HL-60/S4 treated with phorbol 12-myristate 13-acetate at 8.2 ng/mL for 4 days and 3 days (cell line): ENCODE results near the gene SMIM27.
"Not testable (repeated sequence)": the region's sequence is repeated elsewhere in the genome, so short reads cannot be mapped to it uniquely, and the experiment has no call there.

ENCODE experiments used
- in situ Hi-C: fragments of 300-500 bp; cut with MboI; formaldehyde crosslinking; loops from 2 replicates; pipeline ENCODE4 v1.15.0; 2022; ENCODE audit warnings: low sequenced_read_pairs

The SMIM27 gene

DNA sequence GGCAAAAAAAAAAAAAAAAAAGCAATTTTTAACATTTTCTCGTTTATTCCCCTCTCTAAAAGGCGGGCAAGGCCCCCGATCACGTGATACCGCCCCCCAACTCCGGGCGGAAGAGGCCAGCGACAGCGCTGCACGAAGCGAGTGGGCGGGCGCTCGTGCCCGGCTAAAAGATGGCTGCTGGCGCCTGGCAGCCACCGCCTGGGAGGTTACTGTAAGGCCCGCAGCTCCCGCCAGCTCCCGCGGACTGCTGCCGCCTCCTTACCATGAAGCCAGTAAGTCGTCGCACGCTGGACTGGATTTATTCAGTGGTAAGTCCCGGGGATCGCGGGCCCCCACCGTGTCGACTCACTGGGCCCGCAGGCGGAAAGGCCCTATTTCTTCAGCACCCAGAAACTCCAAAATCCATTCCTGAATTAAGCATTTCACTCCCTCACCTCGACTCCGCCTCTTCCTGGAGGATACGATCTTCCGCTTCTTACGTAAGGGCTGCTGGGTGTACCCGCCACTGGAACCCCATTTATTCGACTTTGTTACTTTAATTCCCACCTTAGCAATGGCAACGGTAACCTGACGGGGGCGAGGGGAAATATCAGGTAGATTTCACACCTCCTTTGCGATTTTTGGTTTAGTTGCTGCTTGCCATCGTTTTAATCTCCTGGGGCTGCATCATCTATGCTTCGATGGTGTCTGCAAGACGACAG, at the start of gene SMIM27, which contains the start of gene TOPORS:
Gene SMIM27 (plus strand): TSS at position 156 of the 701 bp plus-strand sequence. CDS start 108 bp downstream, at position 264.
Gene TOPORS (minus strand): TSS at position 415 of the 701 bp plus-strand sequence. CDS start 150 bp downstream, at position 265.
- in situ Hi-C loops = loop anchor here (25.0 kb wide), 1 partner anchor 165 kb away; the partner anchor contains the start of gene ACO1

- in situ Hi-C loops = no loop called here
These were observed 49.7 kb upstream of the SMIM27 start for GRCh38 chr9:32502464-32502863.

- in situ Hi-C loops = no loop called here
These were observed 49.1 kb upstream of the SMIM27 start for GRCh38 chr9:32503008-32503407.

DNA sequence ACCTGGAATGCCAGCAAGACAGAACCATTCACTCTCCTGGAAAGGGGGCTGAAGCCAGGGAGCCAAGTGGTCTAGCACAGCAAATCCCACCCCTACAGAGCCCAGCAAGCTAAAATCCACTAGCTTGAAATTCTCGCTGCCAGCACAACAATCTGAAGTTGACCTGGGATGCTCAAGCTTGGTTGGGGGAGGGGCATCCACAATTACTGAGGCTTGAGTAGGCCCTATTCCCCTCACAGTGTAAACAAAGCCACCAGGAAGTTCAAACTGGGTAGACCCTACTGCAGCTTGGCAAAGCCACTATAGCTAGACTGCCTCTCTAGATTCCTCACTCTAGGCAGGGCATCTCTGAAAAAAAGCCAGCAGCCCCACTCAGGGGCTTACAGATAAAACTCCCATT, 43.4 kb upstream of the SMIM27 start:
- in situ Hi-C loops = no loop called here

DNA sequence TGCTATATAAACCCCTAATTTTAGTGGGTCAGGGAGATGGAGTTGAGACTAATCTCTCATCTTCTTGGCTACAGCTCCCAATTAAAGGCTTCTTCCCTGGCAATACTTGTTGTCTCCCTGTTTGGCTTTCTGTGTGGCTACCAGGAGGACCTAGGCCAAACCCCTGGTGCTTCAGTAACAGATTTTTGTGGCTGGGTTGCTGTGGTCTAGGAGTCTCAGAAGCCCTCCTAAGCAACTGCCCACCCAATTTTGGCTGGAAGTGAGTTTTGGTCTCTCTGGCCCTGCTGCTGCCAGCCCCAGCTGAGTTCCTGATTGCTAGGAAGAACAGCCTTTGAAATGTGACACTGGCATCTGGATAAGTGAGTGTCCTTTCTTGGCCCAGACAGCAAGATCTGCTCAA, 35.9 kb upstream of the SMIM27 start:
- in situ Hi-C loops = no loop called here

GRCh38 chr9:32518276-32518675, 33.9 kb upstream of the SMIM27 start:
- in situ Hi-C loops = no loop called here

GRCh38 chr9:32523910-32524309, 28.2 kb upstream of the SMIM27 start:
- in situ Hi-C loops = no loop called here

DNA sequence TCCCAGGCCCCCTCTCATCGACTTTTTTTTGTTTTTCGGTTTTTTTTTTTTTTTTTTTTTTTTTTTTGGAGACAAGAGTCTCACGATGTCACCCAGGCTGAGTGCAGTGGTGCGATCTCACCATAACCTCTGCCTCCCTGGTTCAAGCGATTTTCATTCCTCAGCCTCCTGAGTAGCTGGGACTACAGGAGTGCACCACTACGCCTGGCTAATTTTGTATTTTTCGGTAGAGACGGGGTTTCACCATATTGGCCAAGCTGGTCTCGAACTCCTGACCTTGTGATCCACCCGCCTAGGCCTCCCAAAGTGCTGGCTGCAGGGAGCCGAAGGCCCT, 27.6 kb upstream of the SMIM27 start:
- in situ Hi-C loops = not testable (repeated sequence)

DNA sequence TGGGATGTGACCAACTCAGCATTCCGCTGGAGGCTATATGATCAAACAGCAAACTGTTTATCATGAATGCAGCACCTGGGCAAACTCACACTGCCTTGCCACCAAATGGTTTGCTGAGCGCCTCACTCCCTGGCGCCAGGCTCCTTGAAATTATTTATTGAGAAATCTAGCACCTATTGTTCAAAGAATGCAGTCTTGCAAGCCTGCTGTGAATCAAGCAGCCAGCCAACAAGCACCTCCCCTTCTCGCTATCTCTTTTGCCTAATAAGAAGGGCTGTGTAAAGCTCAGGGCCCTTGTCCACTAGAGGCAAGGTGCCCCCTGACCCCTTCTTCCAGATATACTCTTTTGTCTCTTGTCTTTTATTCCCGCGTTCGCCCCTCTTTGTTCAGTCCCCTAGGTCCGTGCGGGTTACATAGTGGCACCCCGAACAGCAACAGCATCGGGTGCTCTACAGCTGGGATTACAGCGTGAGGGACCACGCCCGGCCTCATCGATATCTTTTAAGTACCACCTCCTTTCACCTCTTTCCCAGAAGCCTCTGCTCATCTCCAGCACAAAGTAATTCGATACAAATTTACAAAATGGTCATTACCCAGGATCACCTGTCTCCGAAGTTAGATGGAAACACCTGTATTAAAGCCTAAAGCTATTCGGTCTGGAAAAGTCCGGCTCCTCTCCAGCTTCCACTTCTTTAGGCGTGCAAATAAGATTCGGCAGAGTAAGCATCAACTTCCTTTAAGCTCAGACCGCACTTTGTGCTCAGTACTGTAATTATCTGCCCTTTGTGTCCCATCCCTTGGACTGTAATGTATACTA, 27.0 kb upstream of the SMIM27 start:
- in situ Hi-C loops = no loop called here

GRCh38 chr9:32525709-32526030, 26.5 kb upstream of the SMIM27 start:
- in situ Hi-C loops = no loop called here

GRCh38 chr9:32526041-32526706, 26.0 kb upstream of the SMIM27 start, which contains the start of gene RIGI:
RIGI (minus strand) TSS chr9:32526196; CDS start chr9:32526166, 30 bp downstream.
- in situ Hi-C loops = no loop called here

DNA sequence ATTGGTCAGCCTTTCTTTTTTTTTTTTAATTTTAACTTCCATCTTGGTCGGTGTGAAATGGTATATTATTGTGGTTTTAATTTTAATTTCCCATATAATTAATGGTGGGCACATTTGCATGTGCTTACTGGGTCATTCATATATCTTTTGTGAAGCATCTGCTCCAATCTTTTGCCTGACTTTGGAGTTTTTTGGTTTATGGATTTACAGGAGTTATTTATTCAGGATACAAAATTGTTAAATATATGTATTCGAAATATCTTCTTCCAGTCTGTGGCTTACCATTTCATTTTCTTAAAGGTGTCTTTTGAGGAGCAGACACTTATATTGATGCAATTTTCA, 25.4 kb upstream of the SMIM27 start:
- in situ Hi-C loops = no loop called here

GRCh38 chr9:32533336-32533735, 18.8 kb upstream of the SMIM27 start:
- in situ Hi-C loops = no loop called here

DNA sequence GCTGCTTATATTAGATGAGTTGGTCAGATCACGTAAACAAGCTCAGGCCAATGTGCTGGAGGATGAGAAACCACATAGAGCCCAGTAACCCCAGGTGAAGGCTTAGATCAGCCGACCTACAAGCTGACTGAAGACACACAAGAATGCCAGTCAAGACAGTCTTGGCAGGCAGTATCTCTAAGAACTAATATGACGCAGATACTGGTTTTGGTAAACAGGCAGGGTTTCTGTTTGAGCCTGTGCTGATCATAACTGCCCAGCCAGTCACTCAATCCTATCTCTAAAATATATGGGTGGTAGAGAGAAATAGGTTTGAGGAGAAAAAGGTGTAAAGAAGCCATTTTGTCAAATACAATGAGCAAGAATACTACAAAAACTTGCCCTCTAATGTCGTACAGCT, 18.3 kb upstream of the SMIM27 start:
- in situ Hi-C loops = no loop called here

DNA sequence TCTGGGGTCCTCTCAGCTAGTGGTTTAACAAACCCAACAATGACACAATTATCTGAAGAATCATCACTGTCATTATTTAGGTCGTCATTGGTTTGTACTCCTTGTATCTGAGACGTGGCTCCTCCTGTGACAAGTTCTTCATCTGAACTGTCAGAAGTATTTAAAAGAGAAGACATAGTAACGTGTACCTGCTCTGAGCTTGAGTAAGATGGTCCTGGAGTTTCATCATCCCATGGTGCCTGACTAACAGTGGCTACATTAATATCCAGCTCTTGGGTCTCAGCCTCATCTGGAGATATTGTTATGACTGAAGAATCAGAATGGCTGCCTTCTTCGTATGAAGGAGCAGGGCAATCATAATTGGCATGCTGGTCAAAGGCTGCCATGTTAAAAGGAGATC, 9.1 kb upstream of the SMIM27 start:
- in situ Hi-C loops = no loop called here

DNA sequence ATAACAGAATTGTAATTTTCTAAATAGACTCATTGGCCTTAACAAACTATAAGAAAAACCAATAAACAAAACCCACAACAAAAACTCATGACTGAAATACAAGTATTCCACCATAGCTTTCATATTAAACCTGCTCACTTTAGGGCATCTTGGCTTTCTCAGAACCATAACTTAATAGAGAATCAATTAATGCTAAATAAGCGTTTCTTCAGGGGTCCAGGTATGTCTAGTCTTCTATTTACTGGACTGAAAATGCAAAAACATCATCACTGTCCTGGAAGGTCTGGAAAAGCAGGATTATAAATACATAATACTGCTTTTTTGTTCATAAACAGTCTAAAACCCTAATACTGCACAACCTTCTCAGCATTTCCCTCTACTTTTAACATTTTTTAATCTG, 6.2 kb upstream of the SMIM27 start:
- in situ Hi-C loops = no loop called here

DNA sequence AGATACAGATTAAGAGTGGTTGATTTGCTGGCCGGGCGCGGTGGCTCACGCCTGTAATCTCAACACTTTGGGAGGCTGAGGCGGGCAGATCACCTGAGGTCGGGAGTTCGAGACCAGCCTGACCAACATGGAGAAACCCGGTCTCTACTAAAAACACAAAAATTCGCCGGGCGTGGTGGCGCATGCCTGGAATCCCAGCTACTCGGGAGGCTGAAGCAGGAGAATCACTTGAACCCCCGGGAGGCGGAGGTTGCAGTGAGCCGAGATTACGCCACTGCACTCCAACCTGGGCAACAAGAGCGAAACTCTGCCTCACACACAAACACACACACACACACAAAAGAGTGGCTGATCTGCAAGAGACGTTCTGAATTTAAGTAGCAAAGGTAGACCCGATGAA, 3.9 kb upstream of the SMIM27 start:
- in situ Hi-C loops = not testable (repeated sequence)

GRCh38 chr9:32550150-32550561, 2.0 kb upstream of the SMIM27 start:
- in situ Hi-C loops = loop anchor here (25.0 kb wide), 1 partner anchor 163 kb away; the partner anchor contains the start of gene ACO1

DNA sequence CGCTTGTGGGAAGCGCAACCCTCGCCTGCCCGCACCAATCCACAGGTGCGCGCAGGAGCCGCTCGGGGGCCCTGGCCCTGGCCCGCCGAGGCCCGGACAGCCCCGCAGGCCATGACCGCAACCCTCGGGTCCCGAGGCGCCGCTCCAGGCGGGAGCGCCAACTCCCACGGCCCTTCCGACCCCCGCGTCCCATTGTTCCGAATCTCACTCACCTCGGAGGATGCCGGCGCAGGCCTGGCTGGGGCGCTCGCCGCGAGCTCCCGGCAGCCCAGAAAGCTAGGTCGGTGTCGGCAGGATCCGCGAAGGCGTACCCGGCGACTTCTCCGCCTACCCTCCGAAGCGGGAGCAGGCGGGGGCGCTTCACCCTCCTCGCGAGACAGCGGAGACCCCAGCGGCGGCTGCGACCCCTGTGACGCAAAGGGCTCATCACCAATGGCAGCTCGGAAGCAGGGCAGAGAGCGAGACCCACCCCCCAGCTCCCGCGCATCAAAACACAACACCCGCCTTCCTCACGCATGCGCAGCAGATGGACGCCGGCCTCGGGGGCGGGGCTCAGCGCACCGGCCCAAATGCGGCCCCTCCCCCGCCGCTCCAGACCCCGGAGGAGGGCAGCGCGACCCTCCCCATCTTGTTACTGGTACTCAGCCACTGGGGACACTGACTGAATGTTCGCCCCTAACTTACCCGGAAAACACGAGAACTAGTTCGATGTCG, 1.4 kb upstream of the SMIM27 start:
- in situ Hi-C loops = loop anchor here (25.0 kb wide), 1 partner anchor 163 kb away; the partner anchor contains the start of gene ACO1

DNA sequence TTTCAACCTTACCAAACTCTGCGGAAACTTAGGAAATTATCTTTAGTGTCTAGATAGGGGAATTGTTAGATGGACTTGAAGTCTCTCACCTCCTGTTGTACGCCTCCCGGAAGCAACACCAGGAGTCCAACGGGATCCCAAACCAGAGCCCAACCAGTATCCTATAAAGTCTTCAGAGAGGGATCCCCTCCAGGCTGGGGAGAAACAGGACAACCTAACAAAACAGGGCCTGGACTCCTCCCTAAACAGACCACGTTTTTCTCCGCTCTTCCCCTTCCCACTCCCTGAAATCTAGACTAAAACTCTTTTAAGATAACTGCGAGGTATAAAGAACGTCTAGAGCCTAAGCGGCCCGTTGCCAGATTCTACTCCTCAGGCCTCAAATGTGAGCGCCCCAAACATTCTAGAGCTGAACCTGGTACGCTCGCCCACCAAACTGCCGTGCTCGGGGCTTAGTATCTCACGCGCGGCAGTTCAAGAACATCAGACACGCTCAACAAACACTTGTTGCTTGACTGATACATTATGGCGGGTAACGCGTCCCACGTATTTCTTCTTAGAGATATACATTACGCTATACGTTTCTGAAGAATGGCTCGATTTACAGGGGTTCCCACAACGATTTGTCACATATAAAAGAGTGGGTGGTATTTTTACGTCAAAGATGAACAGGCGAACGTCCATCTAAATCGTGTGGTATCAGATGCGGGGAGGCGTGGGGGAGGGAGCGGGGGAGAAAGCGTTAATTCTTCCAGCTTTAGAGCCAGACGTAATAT, 663 bp upstream of the SMIM27 start:
- in situ Hi-C loops = loop anchor here (25.0 kb wide), 1 partner anchor 164 kb away; the partner anchor contains the start of gene ACO1
